Activated T-cell treated with anti-CD3 and anti-CD28 coated beads for 24 hours (primary cell): Measurements from ENCODE around the gene MFSD12.
A peak's percentile ranks its signal among the peaks of the same experiment; 100 is the strongest.

Experiments used
- DNase-seq: peaks from one replicate; pipeline ENCODE4 v3.0.0-alpha.2; 2020; ENCODE audit warnings: low read depth

The MFSD12 gene

DNA sequence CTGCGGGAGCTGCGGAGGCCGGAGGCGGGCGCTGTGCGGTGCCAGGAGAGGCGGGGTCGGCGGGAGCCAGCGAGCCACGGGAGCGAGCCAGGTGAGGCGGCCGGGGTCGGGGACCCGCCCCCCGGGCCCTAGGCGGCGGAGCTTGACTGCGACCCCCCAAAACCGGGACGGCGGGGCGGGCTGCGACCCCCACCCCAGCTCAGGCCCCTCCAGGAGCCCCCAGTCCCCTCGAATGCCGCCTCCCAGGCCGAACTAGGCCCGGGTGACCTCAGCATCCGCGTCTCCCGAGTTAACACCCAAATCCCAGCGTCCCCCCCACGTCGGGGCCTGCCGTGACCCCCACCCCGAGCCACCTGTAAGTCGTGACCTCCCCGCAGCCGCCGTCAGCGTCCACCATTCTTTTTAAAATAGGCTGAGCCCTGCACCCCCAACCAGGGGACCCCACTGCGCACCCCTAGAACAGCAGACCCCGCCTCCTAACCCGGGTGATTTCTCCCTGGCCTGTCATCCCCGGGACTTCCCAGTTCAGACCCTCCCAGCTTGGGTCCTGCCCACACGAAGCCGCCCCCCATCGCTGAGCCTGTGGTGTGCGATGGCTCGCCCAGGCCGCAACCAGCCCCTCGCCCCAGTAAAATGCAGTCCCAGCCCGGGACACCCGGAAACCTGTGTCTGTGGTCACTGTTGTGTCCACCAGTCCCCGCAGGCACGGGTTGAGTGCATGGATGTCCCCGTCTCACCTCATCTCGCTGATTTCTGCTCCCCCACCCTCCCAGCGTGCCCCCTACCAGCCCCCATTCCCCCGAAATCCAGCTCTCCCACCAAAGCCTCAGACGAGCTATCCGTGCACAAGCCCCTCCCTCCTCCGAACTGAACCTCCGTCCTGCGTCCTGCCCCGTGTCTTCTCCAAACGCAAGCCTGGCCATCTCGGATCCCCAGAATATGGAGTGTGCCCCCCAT lies 50.7 kb downstream of the MFSD12 start:
- no peak for DNase-seq

DNA sequence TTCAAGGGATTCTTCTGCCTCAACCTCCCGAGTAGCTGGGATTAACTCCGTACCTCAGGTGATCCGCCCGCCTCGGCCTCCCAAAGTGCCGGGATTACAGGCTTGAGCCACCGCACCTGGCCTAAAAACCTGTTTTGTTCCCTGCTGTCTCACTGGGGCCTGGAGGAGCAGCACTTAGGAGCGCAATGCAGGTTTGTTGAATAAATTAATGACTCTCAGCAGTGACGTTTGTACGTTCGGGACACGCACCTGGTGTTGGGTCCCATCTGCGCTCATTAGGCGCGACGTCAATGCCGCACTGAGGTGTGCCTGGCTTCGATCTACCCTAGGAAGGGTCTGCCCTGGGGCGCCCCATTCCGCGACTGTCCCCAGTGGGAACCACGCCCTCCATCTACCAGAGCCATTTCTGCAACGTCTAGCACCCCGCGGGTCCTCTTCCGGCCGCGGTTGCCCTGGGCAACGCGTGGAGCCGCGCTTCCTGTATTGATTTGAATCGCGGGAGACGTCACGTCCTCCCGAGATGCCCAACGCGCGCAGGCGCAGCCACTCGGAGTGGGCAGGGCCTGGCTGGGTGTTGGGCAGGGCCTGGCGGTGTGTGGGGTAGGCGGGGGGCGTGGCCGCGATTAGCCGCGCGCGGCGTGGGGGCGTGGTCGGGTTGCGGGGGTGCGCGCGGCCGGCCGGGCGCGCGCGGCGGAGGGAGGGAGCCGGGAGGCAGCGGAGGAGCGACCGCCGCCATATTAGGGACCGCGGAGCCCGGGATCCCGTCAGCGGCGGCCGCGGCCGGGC lies 51.6 kb downstream of the MFSD12 start, which contains the start of gene FZR1:
TSS of gene FZR1 (plus strand) at position 714 of the 786 bp plus-strand sequence. CDS start 16,679 bp downstream, outside the sequence.
- peak; percentile 99 for DNase-seq

DNA sequence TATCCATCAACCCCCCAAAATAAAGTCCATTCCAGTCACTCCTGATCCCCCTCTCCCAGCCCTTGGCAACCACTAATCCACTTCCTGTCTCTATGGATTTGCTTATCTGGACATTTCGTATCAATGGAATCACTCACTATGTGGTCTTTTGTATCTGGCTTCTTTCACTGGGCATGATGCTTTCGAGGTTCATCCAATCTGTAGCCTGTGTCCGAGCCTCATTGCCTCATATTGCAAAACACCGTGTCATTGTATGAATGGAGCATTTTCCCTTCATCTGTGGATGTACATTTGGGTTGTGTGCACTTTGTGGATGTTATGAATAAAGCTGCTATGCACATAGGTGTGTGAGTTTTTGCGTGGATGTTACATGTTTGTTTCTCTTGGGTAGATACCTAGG lies 52.7 kb downstream of the MFSD12 start:
- DNase-seq, result no peak

DNA sequence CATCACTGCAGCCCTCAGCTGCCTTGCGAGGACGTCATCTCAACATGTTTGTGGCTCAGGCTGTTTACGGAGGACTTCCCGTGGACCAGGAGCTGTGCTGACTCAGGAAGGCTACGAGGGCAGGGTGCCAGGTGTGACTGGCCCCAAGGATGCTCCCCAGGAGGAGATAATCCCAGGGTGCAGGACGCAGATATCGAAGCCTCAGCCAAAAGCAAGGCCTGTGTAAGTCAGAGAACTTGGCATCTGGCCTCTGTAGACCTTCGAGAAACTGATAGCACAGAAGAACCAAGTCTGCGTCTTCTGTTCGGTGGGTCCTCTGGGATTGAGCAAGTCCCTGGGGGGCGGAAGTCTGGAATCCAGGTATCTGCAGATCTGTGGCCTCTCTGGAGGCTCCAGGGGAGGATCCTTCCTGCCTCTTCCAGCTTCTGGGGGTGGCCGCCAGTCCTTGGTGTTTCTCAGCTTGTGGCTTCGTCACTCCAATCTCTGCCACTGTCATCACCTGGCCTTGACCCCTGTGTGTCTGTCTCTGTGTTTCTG lies 54.3 kb downstream of the MFSD12 start:
- no peak for DNase-seq

DNA sequence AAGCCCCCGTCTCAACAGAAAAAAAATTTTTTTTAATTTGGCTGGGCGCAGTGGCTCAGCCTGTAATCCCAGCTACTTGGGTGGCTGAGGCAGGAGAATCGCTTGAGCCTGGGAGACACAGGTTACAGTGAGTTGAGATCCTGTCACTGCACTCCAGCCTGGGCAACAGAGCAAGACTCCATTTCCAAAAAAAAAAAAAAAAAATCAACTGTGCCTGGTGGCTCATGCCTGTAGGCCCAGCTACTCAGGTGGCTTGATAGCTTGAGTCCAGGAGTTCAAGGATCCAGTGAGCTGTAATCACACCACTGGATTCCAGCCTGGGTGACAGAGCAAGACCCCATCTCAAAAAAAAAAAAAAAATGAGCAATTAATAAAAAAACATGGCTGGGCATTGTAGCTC lies 55.6 kb downstream of the MFSD12 start:
- DNase-seq, result no peak

DNA sequence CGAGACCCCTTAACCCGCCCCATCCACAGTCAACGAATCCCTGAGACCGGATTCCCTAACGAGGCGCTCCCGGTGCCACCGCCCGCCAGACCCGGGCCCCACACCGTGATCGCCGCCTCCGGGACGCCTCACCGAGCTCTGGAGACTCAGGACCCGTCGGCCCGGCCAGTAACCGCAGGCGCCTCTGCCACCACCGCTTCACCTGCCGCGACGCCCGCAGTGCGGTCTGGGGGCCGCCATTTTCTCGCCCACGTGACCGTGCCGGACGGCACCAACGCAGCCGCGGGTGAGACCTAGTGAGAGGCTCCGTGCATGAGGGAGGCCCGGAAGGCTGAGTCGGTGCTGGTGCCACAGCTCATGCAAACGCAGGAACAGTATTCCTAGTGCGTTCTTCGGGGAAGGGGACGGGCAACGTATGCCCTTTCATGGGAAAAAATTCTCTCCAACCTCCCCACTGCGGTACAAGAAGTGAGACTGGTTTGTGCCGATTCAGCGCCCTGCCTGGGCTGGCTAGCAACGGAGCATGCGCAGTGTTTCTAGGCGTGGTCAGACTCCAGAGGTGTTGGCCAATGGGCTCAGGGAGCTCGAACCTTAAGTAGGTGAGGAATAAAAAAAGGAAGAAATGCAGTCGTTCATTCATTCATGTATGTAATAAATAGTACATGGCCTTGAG lies 56.8 kb downstream of the MFSD12 start, which contains the start of gene DOHH:
TSS of gene DOHH (minus strand) at position 246 of the 673 bp plus-strand sequence. CDS start 3,860 bp downstream, outside the sequence.
- peak; percentile 98 for DNase-seq

DNA sequence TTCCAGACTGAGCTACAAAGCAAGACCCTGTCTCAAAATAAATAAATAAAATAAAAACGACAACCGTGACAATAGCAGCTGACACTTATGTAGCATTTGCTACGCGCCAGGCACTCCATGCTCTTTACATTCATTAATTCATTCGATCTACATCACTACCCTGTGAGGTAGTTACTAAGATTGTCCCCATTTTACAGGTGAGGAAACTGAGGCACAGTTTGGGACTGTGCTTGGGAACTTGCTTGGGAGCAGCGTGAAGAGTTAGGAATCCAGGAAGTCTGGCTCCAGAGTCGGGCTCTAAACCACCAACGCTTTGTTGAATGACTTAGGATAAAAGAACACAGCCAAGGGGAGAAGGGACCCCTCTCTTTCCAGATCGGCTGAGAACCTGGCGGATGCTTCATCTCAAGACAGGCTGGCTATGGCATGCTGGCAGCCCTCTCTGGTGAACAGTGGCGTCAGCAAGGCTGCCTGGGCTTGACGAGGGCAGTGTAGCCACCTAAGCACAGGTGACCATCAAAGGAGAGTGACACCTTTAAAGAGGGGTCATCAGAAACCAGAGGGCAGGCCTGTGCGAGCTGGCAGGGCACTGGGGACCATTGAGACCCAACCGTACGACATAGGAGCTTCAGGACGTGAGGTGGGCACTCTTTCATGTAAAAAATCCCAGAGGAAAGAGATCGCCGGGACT lies 57.5 kb downstream of the MFSD12 start:
- DNase-seq, result no peak

DNA sequence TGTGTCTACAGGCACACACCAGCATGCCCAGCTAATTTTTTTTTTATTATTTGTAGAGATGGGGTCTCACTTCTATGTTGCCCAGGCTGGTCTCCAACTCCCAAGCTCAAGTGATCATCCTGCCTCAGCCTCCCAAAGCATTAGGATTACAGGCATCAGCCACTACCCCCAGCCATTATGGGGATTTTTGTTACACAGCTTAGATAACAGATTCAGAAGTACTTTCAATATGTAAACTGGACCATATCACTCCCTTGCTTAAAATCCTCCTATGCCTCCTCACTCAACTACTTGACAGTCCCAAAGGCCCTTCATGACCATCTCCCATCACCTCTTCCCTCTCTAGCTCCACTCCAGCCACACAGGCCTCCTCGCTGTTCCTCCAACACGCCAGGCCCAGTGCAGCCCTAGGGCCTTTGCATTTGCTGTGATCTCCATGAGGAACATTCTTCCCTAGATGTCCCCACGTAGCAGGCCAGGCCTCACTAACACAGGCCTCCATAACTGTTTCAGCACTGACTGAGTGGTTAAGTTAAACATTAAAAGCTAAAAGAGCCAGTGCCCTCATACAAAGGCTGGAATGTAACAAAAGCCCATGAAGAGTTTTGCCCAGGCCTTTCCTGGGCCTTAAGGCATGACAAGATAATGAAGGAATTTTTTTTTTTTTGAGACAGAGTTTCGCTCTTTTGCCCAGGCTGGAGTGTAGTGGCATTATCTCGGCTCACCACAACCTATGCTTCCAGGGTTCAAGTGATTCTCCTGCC lies 59.4 kb downstream of the MFSD12 start:
- DNase-seq, result no peak

DNA sequence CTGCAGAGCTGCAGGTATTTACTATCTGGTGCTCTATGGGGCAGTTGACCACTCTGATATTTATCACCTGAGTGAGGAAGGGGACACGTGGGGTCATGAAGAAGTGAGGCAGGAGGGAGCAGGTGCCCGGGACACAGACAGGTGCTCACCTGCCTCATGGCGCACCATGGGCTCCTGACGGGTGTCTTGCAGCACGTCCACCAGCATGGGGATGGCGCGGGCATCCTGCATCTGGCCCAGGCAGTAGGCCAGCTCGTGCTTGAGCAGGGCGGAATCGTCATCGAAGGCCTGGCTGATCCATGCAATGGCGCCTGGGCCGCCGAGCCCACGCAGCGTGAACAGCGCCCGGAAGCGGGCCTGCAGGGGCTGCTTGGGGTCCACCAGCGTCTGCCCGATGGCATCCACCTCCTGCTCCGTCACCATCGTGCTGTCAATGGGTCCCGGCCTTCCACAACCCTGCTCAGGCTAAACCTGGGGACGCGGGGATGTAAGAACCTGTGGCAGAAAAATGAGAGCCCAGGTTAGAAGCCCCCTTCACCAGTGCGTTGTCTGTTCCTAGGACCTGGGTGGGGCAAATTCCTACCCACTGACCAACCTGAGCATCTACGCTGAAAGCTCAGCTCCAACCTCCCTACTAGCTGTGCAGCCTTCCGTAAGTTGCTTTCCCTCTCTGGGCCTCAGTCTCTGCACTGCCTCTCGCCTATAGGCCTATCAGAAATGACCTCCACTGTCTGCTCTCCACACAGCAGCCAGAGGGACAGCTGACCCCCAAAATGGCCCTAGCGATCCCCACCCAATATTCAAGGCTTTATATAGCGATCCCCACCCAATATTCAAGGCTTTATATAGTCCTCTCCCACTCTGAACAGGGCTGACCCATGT lies 60.8 kb downstream of the MFSD12 start:
- no peak for DNase-seq

DNA sequence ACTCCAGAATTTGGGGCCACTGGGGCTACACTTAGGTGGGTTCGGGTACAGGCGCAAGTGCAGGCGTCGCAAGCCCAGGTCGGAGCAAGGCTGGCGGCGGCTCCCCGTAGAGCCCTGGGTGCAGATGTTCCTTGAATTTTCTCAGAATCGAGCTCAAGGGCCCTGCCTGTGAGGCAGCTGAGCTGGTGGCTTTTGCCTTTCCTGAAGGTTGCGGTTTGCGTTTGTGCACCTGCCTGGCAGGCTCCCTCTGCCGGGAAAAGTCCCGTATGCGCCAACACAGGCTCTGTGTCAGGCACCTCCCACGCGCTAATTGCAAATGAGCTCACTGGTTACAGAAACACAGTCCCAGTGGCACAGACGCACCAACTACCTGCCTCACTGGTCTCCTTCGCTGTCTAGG lies 62.8 kb downstream of the MFSD12 start:
- peak; percentile 39 for DNase-seq
